GM21723 (cell line): ENCODE measurements around the gene GRIFIN.

Experiments
- ATAC-seq: cut with Tn5 transposase; IDR thresholded peaks from one replicate; pipeline ENCODE4 v1.9.1; 2021; ENCODE audit warnings: mild to moderate bottlenecking, moderate library complexity; ENCODE audit not compliant: unreplicated experiment

The GRIFIN gene

DNA sequence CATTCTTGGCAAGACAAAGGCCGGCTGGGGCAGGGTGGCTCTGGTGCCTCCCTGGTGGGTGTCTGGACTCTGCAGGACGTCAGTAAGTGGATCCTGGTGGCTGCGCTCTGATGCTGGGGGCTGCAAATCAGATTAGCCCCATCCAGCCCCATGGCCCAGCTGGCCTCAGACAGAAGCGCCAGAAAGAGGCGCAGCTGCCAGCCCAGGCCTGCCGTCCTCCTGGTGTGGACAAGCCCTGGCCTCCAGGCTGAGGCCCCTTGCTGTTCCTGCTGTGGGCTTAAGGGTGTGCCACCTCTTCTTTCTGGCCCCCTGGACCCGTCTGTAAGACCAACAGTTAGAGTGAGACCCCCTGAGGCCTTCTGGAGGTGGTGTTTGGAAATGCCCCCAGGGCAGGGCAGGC lies 37.5 kb upstream of the GRIFIN start:
- no peak for ATAC-seq

DNA sequence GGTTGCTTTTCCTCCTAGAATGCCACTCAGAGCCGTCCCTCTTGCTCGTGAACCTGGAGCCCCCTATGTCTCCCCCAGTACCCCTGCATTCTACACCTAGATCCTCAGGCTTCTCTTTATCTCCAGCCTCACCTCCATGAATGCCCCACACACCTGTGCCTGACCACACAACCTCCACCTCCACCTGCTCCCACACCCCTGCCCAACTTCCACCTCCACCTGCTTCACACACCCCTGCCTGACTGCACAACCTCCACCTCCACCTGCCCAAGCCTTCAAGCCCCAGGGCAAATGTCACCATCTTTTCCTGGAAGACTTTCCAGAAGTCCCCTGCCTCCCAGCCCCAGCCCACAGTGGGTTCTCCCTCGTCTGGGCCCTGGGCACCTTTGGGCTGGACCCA lies 36.5 kb upstream of the GRIFIN start:
- ATAC-seq, result no peak

DNA sequence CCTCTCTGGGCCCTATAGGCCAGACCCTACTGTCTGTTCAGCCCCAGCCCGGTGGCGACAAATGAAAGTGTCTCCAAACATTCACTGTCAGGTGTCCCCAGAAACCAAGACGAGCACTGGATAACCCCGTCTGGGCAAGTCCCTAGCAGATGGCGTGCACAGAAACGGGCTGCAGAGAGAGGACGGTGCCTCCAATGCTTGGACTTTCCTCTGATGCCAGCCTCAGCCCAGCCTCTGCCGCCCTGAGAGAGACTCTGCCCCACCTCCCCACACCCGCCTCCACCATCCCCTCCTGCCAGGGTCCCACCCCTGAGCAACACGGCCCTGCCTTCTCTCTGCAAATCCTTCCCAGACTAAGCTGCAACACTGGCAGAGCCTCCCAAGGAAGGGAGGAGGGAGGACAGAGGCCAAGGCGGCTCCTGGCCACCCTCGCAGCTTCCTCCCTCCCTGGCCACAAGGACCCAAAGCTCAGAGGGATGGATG lies 36.0 kb upstream of the GRIFIN start:
- ATAC-seq, result no peak

DNA sequence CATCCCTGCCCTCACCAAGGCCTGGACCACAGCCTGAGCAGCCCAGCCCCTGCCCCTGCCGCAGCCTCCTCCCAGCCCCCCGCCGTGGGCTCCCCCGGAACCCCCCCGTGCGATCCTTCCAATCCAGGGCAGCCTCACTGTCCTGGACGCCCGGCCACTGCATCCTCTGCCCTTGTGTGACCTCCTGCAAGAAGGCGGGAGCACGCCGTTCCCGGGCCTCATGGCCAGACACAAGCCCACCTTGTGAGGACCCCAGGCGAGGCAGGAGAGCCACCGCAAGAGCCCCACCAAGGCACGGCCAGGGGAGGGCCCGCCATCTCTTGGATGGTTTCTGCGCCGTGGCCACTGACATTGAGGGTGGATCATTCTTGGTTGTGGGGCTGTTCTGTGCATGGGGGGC lies 35.6 kb upstream of the GRIFIN start:
- ATAC-seq, result no peak

DNA sequence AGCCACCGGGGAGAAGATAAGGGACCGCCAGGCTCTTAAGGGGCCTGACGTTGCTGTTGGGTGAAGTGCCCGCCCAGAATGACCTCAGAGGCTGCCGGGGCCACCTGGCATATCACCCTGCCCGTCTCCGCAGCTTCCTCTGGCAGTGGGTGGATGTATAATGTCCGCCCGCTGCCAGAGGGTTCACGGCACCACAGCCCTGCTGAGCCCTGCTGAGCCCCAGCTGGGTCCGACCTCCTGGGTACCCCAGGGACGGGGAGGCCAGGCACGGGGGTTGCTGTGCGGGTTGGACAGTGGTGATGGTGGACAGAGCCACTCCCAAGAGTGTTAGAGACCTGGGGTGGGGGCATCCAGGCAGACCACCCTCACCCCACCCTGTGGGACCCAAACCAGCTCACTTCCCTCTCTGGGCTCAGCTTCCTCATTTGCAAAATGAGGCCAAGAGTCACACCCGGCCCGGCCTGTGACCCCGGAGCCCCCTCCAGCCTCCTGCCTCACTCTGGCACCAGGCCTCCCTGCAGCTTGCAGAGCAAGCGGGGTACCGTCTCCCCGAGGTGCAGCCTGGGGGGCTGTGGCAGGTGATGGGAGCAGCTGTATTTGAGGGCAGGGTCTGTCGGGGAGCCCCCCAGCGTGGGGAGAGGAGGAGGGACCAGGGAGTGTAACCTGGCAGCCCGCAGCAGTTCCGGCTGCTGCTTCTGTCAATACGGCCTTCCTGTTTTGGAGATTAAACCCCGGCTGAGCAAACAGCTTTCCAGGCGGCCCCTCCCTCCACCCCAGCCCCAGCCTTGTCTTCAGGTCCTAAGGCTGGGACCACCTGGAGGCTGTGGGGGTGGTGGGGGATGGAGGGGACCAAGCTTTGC lies 34.9 kb upstream of the GRIFIN start:
- ATAC-seq, result no peak

DNA sequence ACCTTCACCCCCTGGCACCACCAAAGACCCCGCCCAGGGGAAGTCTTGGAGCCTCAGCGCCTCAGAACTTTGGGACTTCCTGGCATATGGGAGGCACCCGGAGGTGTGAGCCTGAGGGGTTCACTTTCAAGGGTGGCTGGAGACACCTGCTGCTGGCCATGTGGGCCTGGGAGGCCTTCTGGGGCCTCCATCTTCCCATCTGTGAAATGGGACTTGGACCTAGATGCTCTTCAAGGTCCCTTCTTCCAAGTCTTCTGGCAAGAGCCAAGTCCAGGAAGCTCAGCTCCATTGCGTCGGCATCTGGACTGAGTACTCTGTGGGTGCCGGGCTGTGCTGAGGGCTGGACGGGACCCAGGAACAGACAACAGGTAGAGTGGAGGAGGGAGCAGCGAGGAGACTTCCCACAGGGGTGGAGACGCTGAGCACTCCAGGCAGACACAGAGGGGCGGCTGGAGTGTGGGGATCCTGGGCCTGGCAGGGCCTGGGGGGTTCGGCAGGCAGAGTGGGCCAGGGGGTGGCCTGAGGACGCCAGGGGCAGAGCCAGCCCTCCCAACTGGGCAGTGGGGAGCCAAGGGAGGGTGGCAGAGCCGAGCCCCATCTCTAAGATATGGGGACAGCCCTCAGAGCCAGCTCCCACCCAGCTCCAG lies 34.1 kb upstream of the GRIFIN start:
- no peak for ATAC-seq

DNA sequence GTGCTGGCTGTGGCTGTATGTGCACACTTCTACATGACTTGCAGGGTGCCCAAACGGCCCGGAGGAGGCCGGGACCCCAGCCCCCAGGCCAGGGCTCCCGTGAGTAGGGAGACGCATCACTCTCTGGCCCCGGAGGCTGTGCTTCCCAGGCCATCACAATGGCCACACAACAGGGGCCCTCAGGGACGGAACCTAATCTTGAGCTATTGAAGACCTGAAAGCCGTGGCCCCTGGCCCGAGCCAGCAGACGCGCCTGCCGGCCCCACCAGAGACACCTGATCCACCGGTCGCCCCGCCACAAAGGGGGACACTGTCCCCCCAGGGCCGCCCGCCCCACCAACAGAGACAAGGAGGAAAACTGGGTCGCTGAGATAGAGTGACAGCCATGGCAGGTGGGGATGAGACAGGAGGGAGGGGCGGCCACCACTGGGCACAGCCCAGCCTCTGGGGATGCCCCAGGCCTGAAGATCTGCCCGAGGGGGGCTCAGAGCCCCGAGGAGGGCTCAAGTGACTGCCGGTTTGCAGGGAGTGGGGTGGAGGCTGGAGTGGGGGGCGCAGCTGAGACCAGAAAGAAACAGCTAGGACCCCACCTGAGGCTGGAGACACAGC lies 33.2 kb upstream of the GRIFIN start:
- ATAC-seq, result no peak

DNA sequence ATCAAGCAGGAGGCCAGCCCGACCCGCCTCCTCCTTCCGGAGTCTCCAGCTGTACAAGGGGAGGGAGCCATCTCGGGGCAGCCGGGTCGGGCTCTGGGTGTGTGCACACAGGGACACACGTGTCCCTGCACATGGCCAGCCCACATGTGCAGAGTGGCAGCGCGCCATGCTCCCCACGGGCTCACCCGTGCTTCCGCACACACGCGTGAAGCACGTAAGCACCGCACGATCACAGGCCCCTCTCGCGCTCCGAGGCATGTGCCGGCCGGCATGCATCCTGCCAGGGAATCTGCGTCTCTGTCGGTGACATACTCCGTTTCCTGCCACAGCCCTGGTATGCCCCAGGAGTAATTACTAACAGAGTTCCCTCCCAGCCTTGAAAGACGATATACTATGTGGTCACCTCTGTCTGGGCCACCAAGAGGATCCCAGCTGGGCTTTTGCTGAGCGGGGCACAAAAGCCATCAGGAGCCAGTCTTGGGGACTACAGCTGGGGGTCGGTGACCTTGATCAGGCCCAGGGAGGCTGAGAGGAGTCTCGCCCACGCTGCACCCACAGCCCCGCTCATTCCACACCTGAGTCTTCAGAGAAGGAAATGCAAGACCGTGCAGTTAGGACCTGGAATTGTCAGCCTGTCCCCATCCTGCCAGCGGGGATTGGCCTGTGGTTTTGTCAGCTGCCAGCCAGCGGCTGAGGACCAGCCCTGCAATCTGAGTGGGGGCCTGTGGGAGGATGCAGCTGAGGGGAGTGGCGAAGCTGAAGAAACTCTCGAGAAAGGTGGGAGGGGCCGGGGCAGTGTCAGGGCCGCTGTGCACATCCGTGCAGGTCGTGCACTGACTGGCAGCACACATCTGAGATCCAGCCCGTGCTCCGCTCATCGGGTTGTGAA lies 32.4 kb upstream of the GRIFIN start:
- ATAC-seq, result no peak

DNA sequence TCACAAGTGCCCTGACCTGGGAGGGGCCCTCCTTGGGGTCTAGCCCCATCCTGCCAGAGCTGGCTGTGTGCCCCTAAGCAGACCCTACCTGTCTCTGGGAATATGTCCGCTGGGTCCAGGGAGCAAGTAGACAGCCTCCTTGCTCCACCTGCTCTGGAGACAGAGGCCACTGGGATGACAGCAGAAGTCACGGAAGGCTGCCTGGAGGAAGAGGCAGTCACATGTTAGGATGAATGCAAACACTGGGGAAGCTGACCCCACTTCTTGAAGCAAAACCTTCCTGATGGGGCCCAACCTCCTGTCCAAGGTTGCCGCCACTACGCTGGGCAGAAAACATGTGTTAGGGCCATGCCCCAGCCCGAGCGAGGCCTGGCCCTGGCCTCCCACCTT lies 31.7 kb upstream of the GRIFIN start:
- no peak for ATAC-seq

DNA sequence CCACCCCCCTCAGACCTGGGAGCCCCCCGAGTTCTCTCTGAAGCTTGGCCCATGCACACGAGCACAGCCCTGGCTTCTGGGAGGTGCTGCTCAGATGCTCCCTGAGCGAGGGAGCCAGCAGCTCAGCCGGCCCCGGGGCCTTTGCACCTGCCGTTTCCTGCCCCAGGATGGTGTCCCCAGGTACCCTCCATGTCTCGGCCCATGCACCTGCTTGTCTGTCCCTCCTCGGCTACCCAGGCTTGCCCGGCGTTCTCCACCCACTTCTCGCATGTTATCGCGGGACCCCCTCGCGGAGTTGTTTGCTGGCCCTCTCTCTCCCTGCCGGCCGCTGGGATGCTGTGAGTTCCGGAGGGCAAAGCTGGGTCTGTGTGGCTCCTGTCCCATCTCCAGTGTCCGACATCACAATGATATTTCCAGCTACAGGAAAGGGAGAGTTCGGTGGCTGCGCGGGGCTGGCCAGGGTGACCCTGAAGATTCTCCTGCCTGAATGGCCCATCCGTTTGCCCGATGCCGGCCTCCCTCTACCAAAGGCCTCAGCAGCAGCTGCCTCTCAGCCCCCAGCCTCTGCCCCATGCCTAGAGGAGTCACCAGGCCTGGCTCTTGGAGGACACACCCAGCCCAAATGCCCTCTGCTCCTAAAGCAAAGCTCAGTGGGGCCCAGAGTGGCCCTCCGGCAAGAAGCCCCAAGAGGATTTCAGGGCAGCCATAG lies 31.2 kb upstream of the GRIFIN start:
- no peak for ATAC-seq

DNA sequence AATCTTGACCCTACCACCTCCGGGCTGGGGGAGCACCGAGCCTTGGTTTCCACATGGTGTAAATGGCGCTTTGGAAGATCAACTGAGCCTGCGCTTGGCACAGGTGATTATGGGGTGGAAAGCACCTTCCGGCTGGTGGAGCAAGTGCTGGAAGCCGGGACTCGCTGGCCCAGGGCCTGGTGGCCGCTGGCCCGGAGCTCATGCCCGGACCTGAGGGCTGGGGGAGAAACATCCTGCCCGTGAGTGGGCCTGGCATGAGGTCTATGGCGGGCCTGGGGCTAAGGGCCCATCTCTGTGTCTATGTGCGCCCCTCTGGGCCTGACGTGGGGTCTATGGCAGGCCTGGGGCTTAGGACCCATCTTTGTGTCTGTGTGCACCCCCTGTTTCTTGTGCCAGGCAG lies 29.2 kb upstream of the GRIFIN start:
- no peak for ATAC-seq

DNA sequence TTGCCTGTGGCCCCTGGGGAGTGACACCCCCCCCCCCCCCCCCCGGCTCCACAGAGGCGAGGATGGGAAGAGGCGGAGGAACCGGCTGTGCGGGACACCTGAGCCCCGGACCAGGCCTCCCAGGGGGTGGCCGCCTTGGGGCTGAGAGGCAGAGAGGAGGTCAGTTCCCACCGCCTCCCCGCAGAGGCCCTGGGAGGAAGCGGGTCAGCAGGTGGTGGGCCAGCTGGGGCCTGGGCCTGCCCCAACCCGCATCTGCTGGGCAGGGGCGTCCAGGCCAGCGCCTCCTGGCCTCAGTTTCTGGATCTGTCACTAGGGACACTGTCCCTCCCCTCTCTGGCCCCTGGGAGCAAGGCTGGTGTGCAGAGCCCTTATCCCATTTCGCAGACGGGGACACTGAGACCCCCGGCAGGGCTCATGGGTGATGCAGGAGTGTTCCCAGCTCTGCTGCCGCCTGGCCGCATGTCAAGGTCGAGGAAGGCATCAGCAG lies 28.7 kb upstream of the GRIFIN start:
- ATAC-seq, result no peak

DNA sequence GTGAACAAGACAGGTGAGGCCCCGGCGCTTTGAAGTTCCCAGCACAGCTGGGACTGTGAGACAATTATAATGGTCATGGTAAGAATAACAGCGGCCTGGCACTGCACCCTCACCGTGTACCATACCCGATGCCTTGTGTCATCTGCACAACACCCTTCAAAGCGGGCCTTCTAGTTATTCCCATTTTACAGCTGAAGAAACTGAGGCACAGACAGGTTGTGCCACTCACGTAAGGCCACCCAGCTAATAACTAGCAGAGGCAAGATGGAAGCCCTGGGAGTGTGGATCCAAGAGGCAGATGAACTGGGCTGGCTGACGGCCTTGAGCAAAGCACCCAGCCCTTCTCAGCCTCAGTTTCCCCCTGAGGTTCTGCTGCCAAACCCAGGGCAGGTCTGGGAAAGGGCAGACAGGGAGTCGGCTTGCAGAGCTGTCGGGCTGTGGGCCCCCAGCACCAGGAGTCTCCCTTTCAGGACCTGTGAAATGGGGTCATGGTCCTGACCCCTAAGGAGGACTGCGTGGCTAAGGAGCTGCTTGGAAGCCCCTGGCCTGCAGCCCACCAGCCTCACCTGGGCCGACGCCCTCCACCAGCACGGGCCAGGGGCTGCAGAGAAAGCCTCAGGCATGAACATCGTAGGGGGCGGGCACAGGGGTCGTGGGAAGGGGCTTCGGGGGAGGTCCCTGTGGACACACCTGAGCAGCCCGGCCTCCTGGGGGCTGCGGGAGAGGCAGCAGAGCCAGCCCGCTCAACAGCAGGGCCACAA lies 28.1 kb upstream of the GRIFIN start:
- ATAC-seq, result no peak

DNA sequence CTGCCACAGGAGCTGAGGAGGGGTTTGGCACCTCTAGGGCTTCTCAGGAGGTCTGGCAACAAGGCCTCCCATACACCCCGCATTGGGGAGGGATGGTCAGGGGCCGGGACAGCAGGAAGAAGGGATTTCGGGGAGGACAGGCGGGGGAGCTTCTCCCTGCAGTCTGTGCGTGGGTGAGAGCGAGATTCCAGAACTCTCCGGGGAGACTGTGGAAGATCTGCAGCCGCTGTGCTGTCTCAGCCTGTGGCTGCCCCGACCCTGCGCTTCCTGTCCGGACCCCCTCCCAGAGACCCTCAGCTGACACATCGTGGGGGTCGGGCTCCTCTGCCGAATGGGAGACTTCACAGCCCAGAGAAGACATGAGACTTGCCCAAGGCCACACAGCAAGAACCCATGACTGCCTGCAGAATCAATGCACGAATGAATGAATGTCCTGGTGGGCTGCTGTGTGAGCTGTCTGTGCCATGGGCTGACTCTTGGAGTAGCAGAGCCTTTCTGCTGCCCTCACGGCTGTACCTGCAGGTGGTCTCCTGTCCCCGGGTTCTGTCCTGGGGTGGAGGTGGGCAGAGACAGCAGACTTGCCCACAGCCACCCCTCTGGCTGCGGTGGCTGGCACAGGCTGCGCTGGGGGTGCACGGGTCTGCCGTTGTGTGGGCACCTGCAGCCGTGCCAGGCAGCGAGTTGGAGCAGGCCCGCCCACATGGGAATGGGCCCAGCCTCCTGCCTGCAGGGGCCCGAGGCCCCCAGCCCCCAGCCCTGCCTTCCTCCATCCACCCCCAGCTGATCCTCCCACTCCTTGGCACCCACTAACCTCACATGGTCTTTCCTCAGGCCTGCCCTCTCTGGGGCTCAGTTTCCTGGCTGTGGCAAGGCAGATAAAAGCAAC lies 27.1 kb upstream of the GRIFIN start:
- no peak for ATAC-seq

DNA sequence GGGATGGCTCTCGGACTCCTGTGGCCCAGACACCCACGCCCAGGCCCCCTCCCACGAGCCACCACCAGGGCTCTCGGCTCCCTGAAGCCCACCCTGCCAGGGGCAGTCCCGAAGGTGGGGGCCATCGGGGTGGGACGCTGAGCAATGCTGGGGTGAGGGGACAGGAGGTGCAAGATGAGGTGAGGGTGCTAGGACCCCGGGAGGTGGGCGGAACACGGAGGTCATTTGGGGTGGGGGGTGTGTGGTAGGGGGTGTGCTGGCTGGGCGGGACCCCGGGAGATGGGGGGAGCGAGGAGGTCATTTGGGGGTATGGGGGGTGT lies 26.4 kb upstream of the GRIFIN start:
- ATAC-seq, result no peak

DNA sequence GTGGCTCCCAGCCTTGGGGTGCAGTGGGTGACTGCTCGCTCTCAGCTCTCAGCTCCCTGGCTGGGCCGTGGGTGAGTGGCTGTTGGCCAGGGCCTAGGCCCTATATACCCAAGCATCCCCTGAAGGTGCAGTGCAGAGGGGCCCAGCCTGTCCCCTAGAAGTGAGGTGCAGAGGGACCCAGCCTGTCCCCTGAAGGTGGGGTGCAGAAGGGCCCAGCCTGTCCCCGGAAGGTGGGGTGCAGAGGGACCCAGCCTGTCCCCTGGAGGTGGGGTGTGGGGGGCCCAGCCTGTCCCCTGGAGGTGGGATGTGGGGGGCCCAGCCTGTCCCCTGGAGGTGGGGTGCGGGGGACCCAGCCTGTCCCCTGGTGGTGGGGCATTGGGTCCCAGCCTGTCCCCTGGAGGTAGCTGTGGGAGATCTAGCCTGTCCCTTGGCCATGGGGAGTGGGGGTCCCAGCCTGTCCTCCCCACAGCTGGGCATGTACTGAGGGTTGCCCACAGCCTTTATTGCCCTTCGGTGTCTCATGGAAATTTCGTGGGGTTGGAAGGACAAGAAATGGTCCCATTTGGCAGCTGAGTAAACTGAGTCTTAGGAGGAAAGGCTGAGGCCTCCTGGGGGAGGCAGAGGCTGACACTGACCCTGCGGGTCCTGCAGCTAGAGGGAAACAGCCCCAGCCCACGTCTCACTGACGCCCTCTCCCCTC lies 25.9 kb upstream of the GRIFIN start:
- ATAC-seq, result no peak

DNA sequence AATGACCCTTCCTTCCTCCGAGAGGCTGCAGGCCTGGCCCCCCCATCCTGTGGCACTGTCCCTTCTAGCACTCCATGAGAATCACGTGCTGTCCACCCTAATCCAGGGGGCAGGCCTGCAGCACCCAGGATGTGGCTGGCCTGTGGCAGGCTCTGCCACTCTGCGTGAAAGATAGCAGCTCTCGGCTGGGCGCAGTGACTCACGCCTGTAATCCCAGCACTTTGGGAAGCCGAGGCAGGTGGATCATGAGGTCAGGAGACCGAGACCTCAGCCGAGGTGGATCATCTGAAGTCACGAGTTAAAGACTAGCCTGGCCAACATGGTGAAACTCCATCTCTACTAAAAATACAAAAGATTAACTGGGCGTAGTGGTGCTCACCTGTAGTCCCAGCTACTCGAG lies 24.5 kb upstream of the GRIFIN start:
- no peak for ATAC-seq
